Pancreas (tissue), 10 donors: ENCODE data around the gene KIF21B. TPM values are rescaled to one million over a fixed set of nuclear protein-coding genes. Genes with fewer than 3 reads are reported as not detected.
A peak's percentile ranks its signal among the peaks of the same experiment; 100 is the strongest.

Experiments used
- ATAC-seq, 4 donors: fragments of 200-7000 bp; cut with Tn5 transposase; one replicate each; pipeline versions ENCODE4 v1.8.0 to v1.9.1; 2020; ENCODE audit warnings: mild to moderate bottlenecking in 4 of 4, moderate library complexity in 4 of 4
- DNase-seq, 6 donors: peaks; one replicate each; pipeline ENCODE4 v3.0.0-alpha.2; 2020
- FAIRE-seq: peaks from 2 replicates; lab custom pipeline; 2012; peaks lifted over from hg19 to GRCh38; lab: Jason Lieb, UNC
- H3K27ac ChIP-seq, 4 donors: fragments of 200-600 bp; sonication (generic); 1 replicate in 3 of 4; 2 replicates in 1 of 4; pipeline versions ENCODE4 v1.5.0 to v1.8.0; 2020
- H3K27me3 ChIP-seq, 4 donors: fragments of 200-600 bp; one replicate each; pipeline ENCODE4 v1.8.0; 2021
- H3K36me3 ChIP-seq, 3 donors: fragments of 200-600 bp; sonication (generic) in 1 of 3; one replicate each; pipeline versions ENCODE4 v1.5.0 to v1.8.0; 2020 to 2021
- H3K4me1 ChIP-seq, 3 donors: fragments of 200-600 bp; one replicate each; pipeline ENCODE4 v1.8.0; 2021
- H3K4me3 ChIP-seq, 4 donors: fragments of 200-600 bp; sonication (generic) in 2 of 4; one replicate each; pipeline versions ENCODE4 v1.5.0 to v1.8.0; 2020 to 2021
- H3K9me3 ChIP-seq, 4 donors: fragments of 200-600 bp; one replicate each; pipeline ENCODE4 v1.8.0; 2021
- WGBS, 2 donors: extraction: QIAGEN DNeasy Blood & Tissue Kit; methylation state at CpG; one replicate each; pipeline ENCODE4 v1.1.7; 2013; 5-methylcytosine and 5-hydroxymethylcytosine counted together
- intact Hi-C, 3 donors: fragments of 100-400 bp; cut with DNase I; formaldehyde crosslinking; loops; one replicate each; pipeline versions ENCODE4 v1.11.1 to v1.14.2; 2022
- polyA plus RNA-seq, 2 donors: library from polyadenylated mRNA; stranded (reverse); fragments of 200-250 nt; gene quantifications; one replicate each; pipeline ENCODE4 v1.2.3, GENCODE V29; 2013
- total RNA-seq, 6 donors: library from RNA; stranded (reverse); fragmentation: NEBNext Ultra II Directional in 4 of 6; extraction: Animal tissue kit (Norgen Biotek cat#: 25700) in 4 of 6; gene quantifications; one replicate each; pipeline versions ENCODE4 v1.2.1 to v1.2.4, GENCODE V29; 2021 to 2023
- TF ChIP-seq, protein P1 (sequence below), 4 donors: fragments of 200-600 bp; sonication (generic) in 3 of 4; IDR thresholded peaks; one replicate each; pipeline versions ENCODE4 v1.5.0 to v1.8.0; 2021; ENCODE audit warnings: antibody characterized with exemption in 4 of 4
- donor health status: healthy with polysubstance abuse.
- donor health status: DM: no; HTN: no; CAD: no; lungs with moderate emphysema.
- donor health status: DM: no; HTN: no; CAD: no.
- donor health status: control.
- donor health status: control.
- donor health status: Bipolar disorder and iron deficiency.
- donor health status: DM: yes; HTN: yes; CAD: no.
- donor health status: DM: no; HTN: no; CAD: no.
- donor health status: DM: no; HTN: no; CAD: no.
- donor health status: DM: yes; HTN: yes; CAD: no.

KIF21B gene
- total and polyA plus RNA-seq, 8 donors = 0.51 to 2.5 (median 0.93) TPM

DNA sequence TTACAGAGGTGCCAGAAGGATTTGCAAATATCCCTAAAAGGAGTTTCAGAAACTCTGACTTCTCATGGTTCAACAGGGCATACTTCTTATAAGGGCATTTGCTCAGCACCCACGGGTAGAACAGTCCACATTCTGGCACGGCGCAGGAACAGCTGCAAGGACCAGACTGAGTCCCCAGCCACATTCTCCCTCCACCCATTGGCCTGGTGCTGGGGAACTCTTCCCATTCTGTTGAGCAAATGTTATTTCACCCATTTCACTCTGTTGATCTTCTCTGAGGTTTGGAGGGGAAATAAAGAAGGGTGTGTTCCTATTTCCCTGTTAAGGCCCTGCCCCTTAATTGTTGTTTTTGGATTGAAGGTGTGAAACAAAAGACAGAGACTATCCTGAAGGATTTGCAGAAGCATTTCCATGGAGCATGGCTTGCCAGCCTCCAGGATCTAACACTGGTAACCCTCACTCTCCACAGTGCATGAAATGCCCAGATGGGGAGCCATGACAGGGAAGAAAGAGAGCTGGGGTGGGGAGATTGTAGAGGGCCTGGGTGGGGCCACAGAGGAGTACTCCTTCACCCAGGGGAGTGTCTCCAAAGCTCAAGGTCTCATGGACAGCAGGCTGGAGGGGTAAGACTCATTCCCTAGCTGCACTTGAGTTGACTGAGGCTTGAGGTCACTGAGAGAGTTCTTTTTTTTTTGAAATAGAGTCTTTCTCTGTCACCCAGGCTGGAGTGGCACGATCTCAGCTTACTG is 93.8 kb downstream of the KIF21B start:
- TF ChIP-seq, protein P1, sequence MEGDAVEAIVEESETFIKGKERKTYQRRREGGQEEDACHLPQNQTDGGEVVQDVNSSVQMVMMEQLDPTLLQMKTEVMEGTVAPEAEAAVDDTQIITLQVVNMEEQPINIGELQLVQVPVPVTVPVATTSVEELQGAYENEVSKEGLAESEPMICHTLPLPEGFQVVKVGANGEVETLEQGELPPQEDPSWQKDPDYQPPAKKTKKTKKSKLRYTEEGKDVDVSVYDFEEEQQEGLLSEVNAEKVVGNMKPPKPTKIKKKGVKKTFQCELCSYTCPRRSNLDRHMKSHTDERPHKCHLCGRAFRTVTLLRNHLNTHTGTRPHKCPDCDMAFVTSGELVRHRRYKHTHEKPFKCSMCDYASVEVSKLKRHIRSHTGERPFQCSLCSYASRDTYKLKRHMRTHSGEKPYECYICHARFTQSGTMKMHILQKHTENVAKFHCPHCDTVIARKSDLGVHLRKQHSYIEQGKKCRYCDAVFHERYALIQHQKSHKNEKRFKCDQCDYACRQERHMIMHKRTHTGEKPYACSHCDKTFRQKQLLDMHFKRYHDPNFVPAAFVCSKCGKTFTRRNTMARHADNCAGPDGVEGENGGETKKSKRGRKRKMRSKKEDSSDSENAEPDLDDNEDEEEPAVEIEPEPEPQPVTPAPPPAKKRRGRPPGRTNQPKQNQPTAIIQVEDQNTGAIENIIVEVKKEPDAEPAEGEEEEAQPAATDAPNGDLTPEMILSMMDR (IDR thresholded peaks at IDR 0.05) = no peak
- no peak overlapping the region for H3K4me3 ChIP-seq
- no peak for DNase-seq
- no peak for FAIRE-seq
- intact Hi-C loops = no loop called here
- H3K27ac ChIP-seq = no peak overlapping the region
- no peaks in the 10 kb centered on the region for H3K27me3 ChIP-seq
- H3K36me3 ChIP-seq = no peaks in the 10 kb centered on the region
- no peak for ATAC-seq
- no peaks in the 10 kb centered on the region for H3K4me1 ChIP-seq
- 82 to 89% methylated on average over 4 of the region's 4 CpGs for WGBS, 2 donors
- no peaks in the 10 kb centered on the region for H3K9me3 ChIP-seq

DNA sequence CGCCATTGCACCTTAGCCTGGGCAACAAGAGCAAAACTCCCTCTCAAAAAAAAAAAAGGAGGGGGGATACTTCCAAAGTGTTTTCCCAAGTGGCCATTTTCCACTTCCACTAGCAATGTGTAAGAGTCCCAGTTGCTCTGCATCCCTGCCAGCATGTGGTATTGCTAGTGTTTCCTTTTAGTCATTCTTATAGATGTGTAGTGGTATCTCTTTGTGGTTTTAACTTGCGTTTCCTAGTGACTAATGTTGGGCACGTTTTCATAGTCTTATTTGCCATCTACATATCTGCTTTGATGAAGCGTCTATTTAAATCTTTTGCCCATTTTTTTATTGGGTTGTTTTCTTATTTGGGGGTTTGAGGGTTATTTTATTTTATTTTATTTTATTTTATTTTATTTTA is 97.7 kb downstream of the KIF21B start:
- Histone ChIP-seq H3K9me3 (no peaks in the 10 kb centered on the region), H3K27me3 (no peaks in the 10 kb centered on the region), H3K4me3 (no peak overlapping the region), H3K4me1 (no peaks in the 10 kb centered on the region), H3K27ac (no peak overlapping the region), H3K36me3 (no peaks in the 10 kb centered on the region)
- FAIRE-seq = no peak
- TF ChIP-seq, protein P1 (IDR thresholded peaks at IDR 0.05) = no peak
- intact Hi-C loops = no loop called here
- DNase-seq = no peak
- ATAC-seq = no peak
- WGBS, 2 donors = 73 to 83% methylated on average over 4 of the region's 4 CpGs

DNA sequence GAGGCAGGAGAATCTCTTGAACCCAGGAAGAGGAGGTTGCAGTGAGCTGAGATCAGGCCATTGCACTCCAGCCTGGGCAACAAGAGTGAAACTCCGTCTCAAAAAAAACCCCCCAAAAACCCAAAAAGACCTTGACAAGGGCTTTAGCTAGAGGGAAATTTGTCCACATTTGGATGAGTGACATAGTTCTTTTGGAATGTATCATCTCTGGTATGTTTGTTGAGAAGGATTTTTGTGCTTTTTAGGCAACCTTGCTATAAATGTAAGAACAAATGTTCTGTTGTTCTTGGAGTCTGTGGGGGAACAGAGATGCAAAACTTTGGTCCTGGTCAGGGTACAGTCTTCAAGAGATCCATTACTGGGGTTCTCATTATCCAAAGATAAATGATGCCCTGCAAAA is 99.9 kb downstream of the KIF21B start:
- Histone ChIP-seq H3K9me3 (no peaks in the 10 kb centered on the region), H3K27ac (no peak overlapping the region), H3K36me3 (no peaks in the 10 kb centered on the region), H3K27me3 (no peaks in the 10 kb centered on the region), H3K4me1 (no peaks in the 10 kb centered on the region), H3K4me3 (no peak overlapping the region)
- intact Hi-C loops = no loop called here
- FAIRE-seq (no peak), DNase-seq (no peak), ATAC-seq (no peak)
- 73 to 74% methylated on average over 1 of the region's 1 CpG for WGBS, 2 donors
- TF ChIP-seq, protein P1 (IDR thresholded peaks at IDR 0.05) = no peak

DNA sequence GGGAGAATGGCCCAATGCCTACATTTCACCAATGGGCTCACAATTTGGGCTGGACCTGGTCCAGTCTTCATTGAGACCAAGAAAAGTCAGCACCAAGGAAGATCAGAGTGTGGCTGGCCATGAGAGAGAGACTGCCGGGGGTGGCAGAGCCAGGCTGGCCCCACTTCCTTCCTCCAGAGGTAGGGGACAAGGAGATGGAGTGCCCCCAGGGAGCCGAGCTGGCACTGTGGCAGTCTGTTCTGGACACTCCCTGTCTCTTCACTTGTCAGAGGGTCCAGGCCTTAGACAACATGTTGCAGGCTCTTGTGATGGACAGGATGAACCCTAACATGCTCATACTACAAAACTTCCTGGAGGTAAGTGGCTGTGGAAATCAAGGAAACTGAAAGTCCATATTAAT is 101.1 kb downstream of the KIF21B start:
- intact Hi-C loops = no loop called here
- no peak overlapping the region for H3K27ac ChIP-seq
- H3K9me3 ChIP-seq = no peaks in the 10 kb centered on the region
- no peaks in the 10 kb centered on the region for H3K27me3 ChIP-seq
- ATAC-seq (no peak), FAIRE-seq (no peak), DNase-seq (peak in 1 of 6 donors; percentile 3)
- WGBS, 2 donors = 73 to 80% methylated on average over 2 of the region's 2 CpGs
- H3K36me3 ChIP-seq = no peaks in the 10 kb centered on the region
- H3K4me3 ChIP-seq = no peak overlapping the region
- no peaks in the 10 kb centered on the region for H3K4me1 ChIP-seq
- TF ChIP-seq, protein P1 (IDR thresholded peaks at IDR 0.05) = no peak

DNA sequence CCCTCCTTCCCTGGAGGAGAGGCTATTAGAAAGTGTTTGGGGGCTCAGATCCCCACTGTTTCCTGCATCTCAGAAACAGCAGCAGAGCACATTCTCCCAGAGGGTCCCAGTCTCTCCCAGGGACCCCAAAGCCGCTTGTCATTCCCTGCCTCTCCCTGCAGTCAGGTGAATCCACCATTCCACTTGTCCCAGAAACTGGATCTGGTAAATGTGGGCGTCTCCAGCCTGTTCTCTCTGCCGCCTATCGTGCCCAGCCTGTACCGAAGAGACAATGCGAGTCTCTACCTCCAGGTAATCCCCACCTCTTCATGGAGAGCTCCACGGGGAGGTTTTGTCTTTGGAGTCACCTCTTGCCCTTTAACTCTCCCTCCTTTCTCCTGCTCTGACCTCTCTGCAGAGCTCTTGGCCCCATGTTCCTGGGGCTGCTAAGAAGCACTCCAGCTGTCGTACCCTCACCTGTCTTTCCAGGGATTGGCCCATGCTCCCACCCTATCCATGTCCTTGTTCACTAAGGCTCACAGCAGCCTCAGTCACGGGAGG is 101.9 kb downstream of the KIF21B start:
- H3K4me3 ChIP-seq = no peak overlapping the region
- peak in 1 of 6 donors; percentile 3 for DNase-seq
- TF ChIP-seq, protein P1 (IDR thresholded peaks at IDR 0.05) = no peak
- no peaks in the 10 kb centered on the region for H3K27me3 ChIP-seq
- 85 to 86% methylated on average over 9 of the region's 9 CpGs for WGBS, 2 donors
- no peaks in the 10 kb centered on the region for H3K36me3 ChIP-seq
- intact Hi-C loops = no loop called here
- no peak overlapping the region for H3K27ac ChIP-seq
- ATAC-seq = no peak
- no peak for FAIRE-seq
- no peaks in the 10 kb centered on the region for H3K9me3 ChIP-seq
- H3K4me1 ChIP-seq = no peaks in the 10 kb centered on the region
